ENCODE data around the gene MT1F.

MT1F gene

GRCh38 chr16:56700631-56701030, 42.9 kb downstream of the MT1F start:
- Histone ChIP-seq H2AK5ac (ENCODE audit: low read length) (no peak overlapping the region), H3K56ac (ENCODE audit: low read length) (no peak overlapping the region), H4K8ac (ENCODE audit: low read depth, low read length) (no peak overlapping the region), H3K18ac (ENCODE audit: low read length) (no peak overlapping the region), H4K5ac (ENCODE audit: low read length) (no peak overlapping the region), H2BK5ac (ENCODE audit: low read length) (no peak overlapping the region), H3K4me1 (ENCODE audit: control insufficient read depth, low read depth, low read length) (no peaks in the 10 kb centered on the region), H3K36me3 (ENCODE audit: control insufficient read depth, insufficient read depth, low read length) (no peaks in the 10 kb centered on the region), H2BK120ac (ENCODE audit: low read depth, low read length) (no peak overlapping the region), H3K27ac (ENCODE audit: low read depth, low read length) (no peak overlapping the region), H3K9ac (ENCODE audit: low read length) (no peak overlapping the region), H3K4me2 (ENCODE audit: low read length) (no peak overlapping the region), H3K4me3 (ENCODE audit: low read length) (no peak overlapping the region), H3K23ac (ENCODE audit: low read length) (no peak overlapping the region), H3K27me3 (ENCODE audit: insufficient read depth, low read length, poor library complexity) (no peaks in the 10 kb centered on the region), H3K4ac (ENCODE audit: low read depth, low read length) (no peak overlapping the region), H3K79me1 (ENCODE audit: low read length) (no peaks in the 10 kb centered on the region), H2BK15ac (replicated peaks; ENCODE audit: low read depth) (no peak overlapping the region), H3K79me2 (ENCODE audit: control insufficient read depth, insufficient read depth, low read length) (no peaks in the 10 kb centered on the region)
- no CpG with 5 or more reads among the region's 1 CpG for WGBS (ENCODE audit: extremely low coverage, insufficient coverage, low lambda C conversion rate)
- DNase-seq = no peak

- no peak overlapping the region for H2BK5ac ChIP-seq (ENCODE audit: low read length)
- H3K27me3 ChIP-seq (ENCODE audit: insufficient read depth, low read length, poor library complexity) = no peaks in the 10 kb centered on the region
- H3K4me1 ChIP-seq (ENCODE audit: control insufficient read depth, low read depth, low read length) = no peaks in the 10 kb centered on the region
- WGBS (ENCODE audit: extremely low coverage, insufficient coverage, low lambda C conversion rate) = no CpG with 5 or more reads among the region's 7 CpGs
- no peak overlapping the region for H3K4ac ChIP-seq (ENCODE audit: low read depth, low read length)
- no peak overlapping the region for H3K27ac ChIP-seq (ENCODE audit: low read depth, low read length)
- no peak overlapping the region for H2BK15ac ChIP-seq (replicated peaks; ENCODE audit: low read depth)
- no peaks in the 10 kb centered on the region for H3K79me1 ChIP-seq (ENCODE audit: low read length)
- no peak overlapping the region for H3K4me3 ChIP-seq (ENCODE audit: low read length)
- H2BK120ac ChIP-seq (ENCODE audit: low read depth, low read length) = no peak overlapping the region
- H4K8ac ChIP-seq (ENCODE audit: low read depth, low read length) = no peak overlapping the region
- no peaks in the 10 kb centered on the region for H3K36me3 ChIP-seq (ENCODE audit: control insufficient read depth, insufficient read depth, low read length)
- H3K56ac ChIP-seq (ENCODE audit: low read length) = no peak overlapping the region
- H3K18ac ChIP-seq (ENCODE audit: low read length) = no peak overlapping the region
- H4K5ac ChIP-seq (ENCODE audit: low read length) = no peak overlapping the region
- H2AK5ac ChIP-seq (ENCODE audit: low read length) = no peak overlapping the region
- no peak overlapping the region for H3K9ac ChIP-seq (ENCODE audit: low read length)
- DNase-seq = no peak
- no peak overlapping the region for H3K4me2 ChIP-seq (ENCODE audit: low read length)
- no peak overlapping the region for H3K23ac ChIP-seq (ENCODE audit: low read length)
- no peaks in the 10 kb centered on the region for H3K79me2 ChIP-seq (ENCODE audit: control insufficient read depth, insufficient read depth, low read length)
Measured at GRCh38 chr16:56701534-56701933, 43.8 kb downstream of the MT1F start.

- Histone ChIP-seq H3K18ac (ENCODE audit: low read length) (no peak overlapping the region), H3K36me3 (ENCODE audit: control insufficient read depth, insufficient read depth, low read length) (no peaks in the 10 kb centered on the region), H2AK5ac (ENCODE audit: low read length) (no peak overlapping the region), H4K5ac (ENCODE audit: low read length) (no peak overlapping the region), H3K4me1 (ENCODE audit: control insufficient read depth, low read depth, low read length) (no peaks in the 10 kb centered on the region), H3K23ac (ENCODE audit: low read length) (no peak overlapping the region), H3K4ac (ENCODE audit: low read depth, low read length) (no peak overlapping the region), H3K4me2 (ENCODE audit: low read length) (no peak overlapping the region), H3K27me3 (ENCODE audit: insufficient read depth, low read length, poor library complexity) (no peaks in the 10 kb centered on the region), H3K56ac (ENCODE audit: low read length) (no peak overlapping the region), H4K8ac (ENCODE audit: low read depth, low read length) (no peak overlapping the region), H2BK120ac (ENCODE audit: low read depth, low read length) (no peak overlapping the region), H3K79me2 (ENCODE audit: control insufficient read depth, insufficient read depth, low read length) (no peaks in the 10 kb centered on the region), H2BK5ac (ENCODE audit: low read length) (no peak overlapping the region), H3K79me1 (ENCODE audit: low read length) (no peaks in the 10 kb centered on the region), H3K9ac (ENCODE audit: low read length) (no peak overlapping the region), H2BK15ac (replicated peaks; ENCODE audit: low read depth) (no peak overlapping the region), H3K27ac (ENCODE audit: low read depth, low read length) (no peak overlapping the region), H3K4me3 (ENCODE audit: low read length) (no peak overlapping the region)
- no peak for DNase-seq
- no CpG with 5 or more reads among the region's 5 CpGs for WGBS (ENCODE audit: extremely low coverage, insufficient coverage, low lambda C conversion rate)
Measured at GRCh38 chr16:56702836-56703235, 45.1 kb downstream of the MT1F start.

Measured in mesendoderm (in vitro differentiated cells).